Calu3 (cell line): ENCODE measurements around the gene C1QTNF6. TPM values are rescaled to one million over a fixed set of nuclear protein-coding genes. Genes with fewer than 3 reads are reported as not detected.

Experiments
- BruUV-seq: library from RNA; stranded (reverse); fragments of 400-500 nt; replicated peaks from 2 replicates; lab custom pipeline; 2021; lab: Mats Ljungman, UMichigan
- CTCF ChIA-PET: fragments of 300-600 bp; sonication (Branson Sonifier 250); formaldehyde crosslinking; loops from one replicate; lab custom pipeline; 2022; ENCODE audit warnings: antibody characterized with exemption; lab: Charles Lee
- DNase-seq: peaks from one replicate; pipeline ENCODE4 v3.0.0; 2022
- H3K27ac Mint-ChIP-seq: one replicate; pipeline ENCODE4 v1.8.0; 2022; ENCODE audit warnings: mixed read lengths; ENCODE audit not compliant: unreplicated experiment
- H3K27me3 Mint-ChIP-seq: one replicate; pipeline ENCODE4 v1.8.0; 2022; ENCODE audit warnings: mixed read lengths; ENCODE audit not compliant: unreplicated experiment
- H3K36me3 Mint-ChIP-seq: one replicate; pipeline ENCODE4 v1.8.0; 2022; ENCODE audit warnings: mild to moderate bottlenecking, moderate library complexity, mixed read lengths; ENCODE audit not compliant: insufficient read depth, unreplicated experiment
- H3K4me1 Mint-ChIP-seq: one replicate; pipeline ENCODE4 v1.8.0; 2022; ENCODE audit warnings: mild to moderate bottlenecking, low read depth, mixed read lengths; ENCODE audit not compliant: unreplicated experiment
- H3K4me3 Mint-ChIP-seq: one replicate; pipeline ENCODE4 v1.8.0; 2022; ENCODE audit warnings: mild to moderate bottlenecking, low read depth, moderate library complexity, mixed read lengths; ENCODE audit not compliant: unreplicated experiment
- H3K9me3 Mint-ChIP-seq: one replicate; pipeline ENCODE4 v1.8.0; 2022; ENCODE audit warnings: low read depth, mixed read lengths; ENCODE audit not compliant: unreplicated experiment
- CTCF ChIP-seq: fragments of 200-600 bp; IDR thresholded peaks from one replicate; pipeline ENCODE4 v1.8.0; 2022; ENCODE audit warnings: antibody characterized with exemption; ENCODE audit not compliant: unreplicated experiment
- intact Hi-C: fragments of 100-400 bp; cut with micrococcal nuclease; formaldehyde crosslinking; loops from one replicate; pipeline ENCODE4 v1.10.0; 2022; ENCODE audit not compliant: unreplicated experiment
- total RNA-seq: library from RNA; stranded (reverse); gene quantifications from 2 replicates; pipeline ENCODE4 v1.2.3, GENCODE V29; 2022

The C1QTNF6 gene
- total RNA-seq, 1 experiment from 2014 or later = 6.2 TPM

- H3K4me3 Mint-ChIP-seq = no peak overlapping the region
- BruUV-seq = no TSS peak
- H3K27me3 Mint-ChIP-seq = peaks cover 94% of the 10 kb centered on the region
- CTCF ChIA-PET = no interaction called here
- no peak overlapping the region for H3K27ac Mint-ChIP-seq
- no peaks in the 10 kb centered on the region for H3K36me3 Mint-ChIP-seq
- DNase-seq = no peak
- intact Hi-C loops = no loop called here
- H3K4me1 Mint-ChIP-seq = peaks cover 12% of the 10 kb centered on the region
- no peak for TF ChIP-seq CTCF
- H3K9me3 Mint-ChIP-seq = no peaks in the 10 kb centered on the region
Observed at GRCh38 chr22:37145180-37146050, 42.6 kb downstream of the C1QTNF6 start.

GRCh38 chr22:37144180-37144554, 43.9 kb downstream of the C1QTNF6 start:
- DNase-seq = no peak
- Mint-ChIP-seq H3K27me3 (peaks cover 86% of the 10 kb centered on the region), H3K36me3 (no peaks in the 10 kb centered on the region), H3K4me3 (no peak overlapping the region), H3K9me3 (no peaks in the 10 kb centered on the region), H3K27ac (no peak overlapping the region), H3K4me1 (peaks cover 12% of the 10 kb centered on the region)
- no TSS peak for BruUV-seq
- CTCF ChIA-PET = no interaction called here
- intact Hi-C loops = no loop called here
- TF ChIP-seq CTCF = no peak

- no peaks in the 10 kb centered on the region for H3K9me3 Mint-ChIP-seq
- DNase-seq = no peak
- peaks cover 12% of the 10 kb centered on the region for H3K4me1 Mint-ChIP-seq
- H3K27me3 Mint-ChIP-seq = peaks cover 86% of the 10 kb centered on the region
- CTCF ChIA-PET = interaction anchor here (0.6 to 1.1 kb wide), 2 partner anchors 38 to 301 kb away, joined by 3 to 10 read pairs; no protein-coding TSS in a partner anchor
- no peak overlapping the region for H3K27ac Mint-ChIP-seq
- intact Hi-C loops = no loop called here
- no peaks in the 10 kb centered on the region for H3K36me3 Mint-ChIP-seq
- TF ChIP-seq CTCF = no peak
- no peak overlapping the region for H3K4me3 Mint-ChIP-seq
- BruUV-seq = no TSS peak
Observed at GRCh38 chr22:37141971-37142370, 46.1 kb downstream of the C1QTNF6 start.

GRCh38 chr22:37141476-37141875, 46.6 kb downstream of the C1QTNF6 start:
- no TSS peak for BruUV-seq
- CTCF ChIA-PET = interaction anchor here (0.6 to 1.1 kb wide), 2 partner anchors 24 to 37 kb away, joined by 3 read pairs; no protein-coding TSS in a partner anchor
- H3K27me3 Mint-ChIP-seq = peaks cover 86% of the 10 kb centered on the region

More at GRCh38 chr22:37141476-37141875, 46.6 kb downstream of the C1QTNF6 start:
- no peak overlapping the region for H3K27ac Mint-ChIP-seq
- no peaks in the 10 kb centered on the region for H3K36me3 Mint-ChIP-seq
- no peak for DNase-seq
- no peak overlapping the region for H3K4me3 Mint-ChIP-seq
- no peak for TF ChIP-seq CTCF
- intact Hi-C loops = no loop called here
- peaks cover 12% of the 10 kb centered on the region for H3K4me1 Mint-ChIP-seq
- no peaks in the 10 kb centered on the region for H3K9me3 Mint-ChIP-seq
